MCF 10A (cell line): ENCODE data around the gene TFCP2L1. TPM values are rescaled to one million over a fixed set of nuclear protein-coding genes. Genes with fewer than 3 reads are reported as not detected.

Experiments
- BruUV-seq: library from RNA; stranded (reverse); fragments of 400-500 nt; replicated peaks from 2 replicates; lab custom pipeline; 2021; lab: Mats Ljungman, UMichigan
- CTCF ChIA-PET: fragments of 300-600 bp; sonication (Branson Sonifier 250); formaldehyde crosslinking; extraction: SDS; loops from one replicate; lab custom pipeline; 2021; ENCODE audit warnings: antibody characterized with exemption, inconsistent platforms; lab: Yijun Ruan, JAX
- POLR2A ChIA-PET: fragments of 300-600, 350-650 bp; sonication (Branson Sonifier 250); formaldehyde crosslinking; extraction: SDS; loops from one replicate; lab custom pipeline; 2020; ENCODE audit warnings: antibody characterized with exemption, inconsistent platforms; lab: Yijun Ruan, JAX
- DNase-seq: peaks from one replicate; pipeline ENCODE4 v3.0.0-alpha.2; 2018; ENCODE audit not compliant: unreplicated experiment
- H3K27ac Mint-ChIP-seq: one replicate; pipeline ENCODE4 v1.8.0; 2022; ENCODE audit warnings: mild to moderate bottlenecking, low read depth, mixed read lengths; ENCODE audit not compliant: unreplicated experiment
- H3K27me3 Mint-ChIP-seq: one replicate; pipeline ENCODE4 v1.8.0; 2022; ENCODE audit warnings: mixed read lengths; ENCODE audit not compliant: insufficient read depth, unreplicated experiment
- H3K36me3 Mint-ChIP-seq: one replicate; pipeline ENCODE4 v1.8.0; 2022; ENCODE audit warnings: mild to moderate bottlenecking, moderate library complexity, mixed read lengths; ENCODE audit not compliant: insufficient read depth, unreplicated experiment
- H3K4me1 Mint-ChIP-seq: one replicate; pipeline ENCODE4 v1.8.0; 2022; ENCODE audit warnings: mixed read lengths; ENCODE audit not compliant: insufficient read depth, unreplicated experiment
- H3K4me3 Mint-ChIP-seq: one replicate; pipeline ENCODE4 v1.8.0; 2022; ENCODE audit warnings: mild to moderate bottlenecking, moderate library complexity, mixed read lengths; ENCODE audit not compliant: unreplicated experiment
- H3K9me3 Mint-ChIP-seq: one replicate; pipeline ENCODE4 v1.8.0; 2022; ENCODE audit warnings: mixed read lengths; ENCODE audit not compliant: unreplicated experiment
- CTCF ChIP-seq: fragments of 200-600 bp; IDR thresholded peaks from one replicate; pipeline ENCODE4 v1.8.0; 2022; ENCODE audit warnings: antibody characterized with exemption, mild to moderate bottlenecking; ENCODE audit not compliant: unreplicated experiment
- intact Hi-C: fragments of 100-400 bp; cut with micrococcal nuclease; formaldehyde crosslinking; loops from 2 replicates; pipeline ENCODE4 v1.14.1; 2022
- total RNA-seq: library from RNA; stranded (reverse); gene quantifications from 2 replicates; pipeline ENCODE4 v1.2.3, GENCODE V29; 2022

TFCP2L1 gene
- total RNA-seq, 1 experiment from 2014 or later = 22.6 TPM

GRCh38 chr2:121187982-121188411, 97.0 kb downstream of the TFCP2L1 start:
- POLR2A ChIA-PET = interaction anchor here (1.8 kb wide), 1 partner anchor 95 kb away, joined by 6 read pairs; no protein-coding TSS in a partner anchor

GRCh38 chr2:121187351-121187981, 97.5 kb downstream of the TFCP2L1 start:
- TF ChIP-seq CTCF = no peak
- H3K36me3 Mint-ChIP-seq = no peaks in the 10 kb centered on the region
- H3K27ac Mint-ChIP-seq = no peak overlapping the region
- CTCF ChIA-PET = interaction anchor here (0.6 to 3.5 kb wide), 4 partner anchors 9 to 492 kb away, joined by 3 to 19 read pairs (median 4); no protein-coding TSS in a partner anchor
- H3K9me3 Mint-ChIP-seq = no peaks in the 10 kb centered on the region
- no peaks in the 10 kb centered on the region for H3K27me3 Mint-ChIP-seq
- intact Hi-C loops = no loop called here
- H3K4me1 Mint-ChIP-seq = peaks cover 40% of the 10 kb centered on the region
- POLR2A ChIA-PET = interaction anchor here (0.9 to 4.7 kb wide), 4 partner anchors 9 to 35 kb away, joined by 3 to 54 read pairs (median 4); no protein-coding TSS in a partner anchor
- no TSS peak for BruUV-seq
- no peak for DNase-seq
- no peak overlapping the region for H3K4me3 Mint-ChIP-seq

More at GRCh38 chr2:121187982-121188411, 97.0 kb downstream of the TFCP2L1 start:
- CTCF ChIA-PET = no interaction called here
- DNase-seq = no peak
- Mint-ChIP-seq H3K4me1 (peaks cover 36% of the 10 kb centered on the region), H3K4me3 (no peak overlapping the region), H3K9me3 (no peaks in the 10 kb centered on the region), H3K27me3 (no peaks in the 10 kb centered on the region), H3K27ac (peak overlapping the region; percentile 76), H3K36me3 (no peaks in the 10 kb centered on the region)
- TF ChIP-seq CTCF = no peak
- no TSS peak for BruUV-seq
- intact Hi-C loops = no loop called here

GRCh38 chr2:121186261-121186660, 98.7 kb downstream of the TFCP2L1 start:
- H3K27me3 Mint-ChIP-seq = no peaks in the 10 kb centered on the region
- POLR2A ChIA-PET = interaction anchor here (0.5 to 4.7 kb wide), 7 partner anchors 10 to 91 kb away, joined by 3 to 54 read pairs (median 5); no protein-coding TSS in a partner anchor
- intact Hi-C loops = no loop called here
- peaks cover 49% of the 10 kb centered on the region for H3K4me1 Mint-ChIP-seq
- no TSS peak for BruUV-seq
- peak overlapping the region; percentile 49 for H3K27ac Mint-ChIP-seq
- no peaks in the 10 kb centered on the region for H3K9me3 Mint-ChIP-seq
- peak; percentile 36 for DNase-seq
- H3K36me3 Mint-ChIP-seq = no peaks in the 10 kb centered on the region
- CTCF ChIA-PET = interaction anchor here (1.6 to 3.5 kb wide), 2 partner anchors 10 to 91 kb away, joined by 5 to 19 read pairs; no protein-coding TSS in a partner anchor
- no peak overlapping the region for H3K4me3 Mint-ChIP-seq
- no peak for TF ChIP-seq CTCF

GRCh38 chr2:121185571-121186074, 99.4 kb downstream of the TFCP2L1 start:
- POLR2A ChIA-PET = interaction anchor here (0.7 to 4.7 kb wide), 5 partner anchors 11 to 90 kb away, joined by 4 to 54 read pairs (median 8); no protein-coding TSS in a partner anchor
- intact Hi-C loops = no loop called here
- peak; percentile 93 for DNase-seq
- H3K27me3 Mint-ChIP-seq = no peaks in the 10 kb centered on the region
- peak overlapping the region; percentile 49 for H3K27ac Mint-ChIP-seq
- H3K4me3 Mint-ChIP-seq = peak overlapping the region; percentile 16
- no peaks in the 10 kb centered on the region for H3K36me3 Mint-ChIP-seq
- no peak for TF ChIP-seq CTCF
- no peaks in the 10 kb centered on the region for H3K9me3 Mint-ChIP-seq
- H3K4me1 Mint-ChIP-seq = peaks cover 49% of the 10 kb centered on the region
- BruUV-seq = no TSS peak
- CTCF ChIA-PET = interaction anchor here (0.6 to 3.5 kb wide), 6 partner anchors 11 to 339 kb away, joined by 3 to 19 read pairs (median 4); no protein-coding TSS in a partner anchor
